ENCODE data around the gene HMGXB4. TPM values are rescaled to one million over a fixed set of nuclear protein-coding genes. Genes with fewer than 3 reads are reported as not detected.

Gene HMGXB4
- total and polyA plus RNA-seq, 2 of the 4 experiments (the other 2 are of a cell fraction): 11.8 to 18.5 TPM

GRCh38 chr22:35226958-35227647 lies 30.2 kb upstream of the HMGXB4 start:
- H4K5ac ChIP-seq (ENCODE audit: low read depth, low read length): no peak overlapping the region
- no peak overlapping the region for H3K4ac ChIP-seq (ENCODE audit: low read depth, low read length)
- CTCF ChIA-PET: no interaction called here
- H2AFZ ChIP-seq (replicated peaks; ENCODE audit: low read length, poor library complexity): no peak overlapping the region
- no TSS peak for BruUV-seq (replicated peaks)
- H3K4me2 ChIP-seq (ENCODE audit: low read depth, low read length): no peak overlapping the region
- no peak overlapping the region for H2BK15ac ChIP-seq (ENCODE audit: low read depth, low read length)
- no peaks in the 10 kb centered on the region for H3K36me3 ChIP-seq (ENCODE audit: control insufficient read depth, insufficient read depth, low read length)
- no peaks in the 10 kb centered on the region for H3K9me1 ChIP-seq (ENCODE audit: insufficient read depth, low read length)
- TF ChIP-seq FOS (IDR thresholded peaks at IDR 0.05; ENCODE audit: low read depth, low read length): no peak
- TF ChIP-seq POLR2A (IDR thresholded peaks at IDR 0.05; ENCODE audit: low read depth, low read length): no peak
- TF ChIP-seq MAZ (IDR thresholded peaks at IDR 0.05; ENCODE audit: borderline replicate concordance, low read depth, low read length): no peak
- TF ChIP-seq ELK1 (IDR thresholded peaks at IDR 0.05; ENCODE audit: borderline replicate concordance, low read depth, low read length): no peak
- TF ChIP-seq CEBPB (IDR thresholded peaks at IDR 0.05; ENCODE audit: low read depth, low read length): no peak
- TF ChIP-seq, protein P1, sequence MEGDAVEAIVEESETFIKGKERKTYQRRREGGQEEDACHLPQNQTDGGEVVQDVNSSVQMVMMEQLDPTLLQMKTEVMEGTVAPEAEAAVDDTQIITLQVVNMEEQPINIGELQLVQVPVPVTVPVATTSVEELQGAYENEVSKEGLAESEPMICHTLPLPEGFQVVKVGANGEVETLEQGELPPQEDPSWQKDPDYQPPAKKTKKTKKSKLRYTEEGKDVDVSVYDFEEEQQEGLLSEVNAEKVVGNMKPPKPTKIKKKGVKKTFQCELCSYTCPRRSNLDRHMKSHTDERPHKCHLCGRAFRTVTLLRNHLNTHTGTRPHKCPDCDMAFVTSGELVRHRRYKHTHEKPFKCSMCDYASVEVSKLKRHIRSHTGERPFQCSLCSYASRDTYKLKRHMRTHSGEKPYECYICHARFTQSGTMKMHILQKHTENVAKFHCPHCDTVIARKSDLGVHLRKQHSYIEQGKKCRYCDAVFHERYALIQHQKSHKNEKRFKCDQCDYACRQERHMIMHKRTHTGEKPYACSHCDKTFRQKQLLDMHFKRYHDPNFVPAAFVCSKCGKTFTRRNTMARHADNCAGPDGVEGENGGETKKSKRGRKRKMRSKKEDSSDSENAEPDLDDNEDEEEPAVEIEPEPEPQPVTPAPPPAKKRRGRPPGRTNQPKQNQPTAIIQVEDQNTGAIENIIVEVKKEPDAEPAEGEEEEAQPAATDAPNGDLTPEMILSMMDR (conservative IDR thresholded peaks at IDR 0.05; ENCODE audit: low read depth, low read length): no peak
- no peak for TF ChIP-seq MXI1 (IDR thresholded peaks at IDR 0.05; ENCODE audit: borderline replicate concordance, low read depth, low read length)
- no peak for TF ChIP-seq SMC3 (IDR thresholded peaks at IDR 0.05; ENCODE audit: low read depth, low read length)
- no peak for TF ChIP-seq USF2 (IDR thresholded peaks at IDR 0.05; ENCODE audit: low read depth, low read length)
- TF ChIP-seq RFX5 (IDR thresholded peaks at IDR 0.05; ENCODE audit: low read depth, low read length): no peak
- no peak for TF ChIP-seq RCOR1 (IDR thresholded peaks at IDR 0.05; ENCODE audit: insufficient replicate concordance, low read length)
- no peak for TF ChIP-seq RAD21 (IDR thresholded peaks at IDR 0.05; ENCODE audit: low read length)
- no peak for TF ChIP-seq BHLHE40 (IDR thresholded peaks at IDR 0.05; ENCODE audit: low read depth, low read length)
- no peak for TF ChIP-seq NFE2L2 (IDR thresholded peaks at IDR 0.05; ENCODE audit: low read depth, low read length)
- no peak for TF ChIP-seq CHD1 (IDR thresholded peaks at IDR 0.05; ENCODE audit: low read depth, low read length)
- TF ChIP-seq MAFK (IDR thresholded peaks at IDR 0.05; ENCODE audit: low read depth, low read length): no peak
- no peak overlapping the region for H2AK5ac ChIP-seq (ENCODE audit: low read depth, low read length)
- H2BK120ac ChIP-seq (ENCODE audit: low read depth, low read length): no peak overlapping the region
- no peak overlapping the region for H2BK20ac ChIP-seq (ENCODE audit: low read depth, low read length)
- H4K20me1 ChIP-seq (ENCODE audit: insufficient read depth, low read length): no peaks in the 10 kb centered on the region
- H3K23ac ChIP-seq (ENCODE audit: low read depth, low read length): no peak overlapping the region
- in situ Hi-C loops (cut with MboI; ENCODE audit: low sequenced_read_pairs) (no loop called here), dilution Hi-C loops (cut with HindIII; ENCODE audit: low sequenced_read_pairs, unreplicated experiment) (no loop called here), intact Hi-C loops (cut with micrococcal nuclease) (no loop called here)
- no peaks in the 10 kb centered on the region for H3K9me3 ChIP-seq (ENCODE audit: control insufficient read depth, insufficient read depth, low read length)
- no peak overlapping the region for H4K91ac ChIP-seq (ENCODE audit: insufficient read depth, low read depth, low read length)
- no peak overlapping the region for H3K56ac ChIP-seq (ENCODE audit: extremely low read depth, insufficient read depth, low read length)
- no peaks in the 10 kb centered on the region for H3K4me1 ChIP-seq (ENCODE audit: control insufficient read depth, insufficient read depth, low read length)
- no peak overlapping the region for H3K18ac ChIP-seq (ENCODE audit: low read depth, low read length)
- peaks cover 32% of the 10 kb centered on the region for H3K27me3 ChIP-seq (ENCODE audit: control insufficient read depth, insufficient read depth, low read length)
- no peak overlapping the region for H4K8ac ChIP-seq (ENCODE audit: low read depth in 2 of 2, low read length in 2 of 2)
- H2AK9ac ChIP-seq (replicated peaks; ENCODE audit: low read depth, low read length, poor library complexity): no peak overlapping the region
- 30% methylated on average over 2 of the region's 5 CpGs; no CpG with 5 or more reads in 1 of the 2 experiments for WGBS, 2 experiments (ENCODE audit: extremely low coverage in 2 of 2, insufficient read length in 1 of 2)
- H3K27ac ChIP-seq (ENCODE audit: insufficient read depth, low read length): no peak overlapping the region
- no peak overlapping the region for H3K14ac ChIP-seq (replicated peaks; ENCODE audit: low read depth, low read length)
- H3K4me3 ChIP-seq (ENCODE audit: insufficient read depth, low read depth, low read length): no peak overlapping the region
- no peaks in the 10 kb centered on the region for H3K79me1 ChIP-seq (ENCODE audit: low read depth in 1 of 2, low read length in 2 of 2)
- no peak overlapping the region for H3K9ac ChIP-seq (ENCODE audit: low read depth, low read length)
- DNase-seq (no peak), ATAC-seq (ENCODE audit: low read depth) (no peak)
- POLR2A ChIA-PET (ENCODE audit: unreplicated experiment): no interaction called here
- H2BK5ac ChIP-seq (ENCODE audit: low read depth, low read length, poor library complexity, severe bottlenecking): no peak overlapping the region

All from IMR-90 (cell line).